Heart left ventricle (tissue), 13 donors: ENCODE results near the gene FAM217B.

Experiments used
- POLR2A ChIP-seq, 2 donors: fragments of 450-650 bp; IDR thresholded peaks; one replicate each; pipeline ENCODE4 v1.6.1; 2017; ENCODE audit warnings: antibody characterized with exemption in 2 of 2, mild to moderate bottlenecking in 2 of 2, moderate library complexity in 2 of 2
- TF ChIP-seq, protein P1 (sequence below), 12 donors: fragments of 200-600 bp; sonication (generic) in 4 of 12; IDR thresholded peaks; one replicate each; pipeline versions ENCODE4 v1.5.0 to v1.8.0; 2018 to 2022; ENCODE audit warnings: antibody characterized with exemption in 12 of 12, mild to moderate bottlenecking in 5 of 12
- donor health status: ischemic (EF 13 %, LVEDD 7.1; RV severe dilation, severe dysfunction).
- donor health status: DM: no; HTN: yes; CAD: no.
- donor health status: DM: no; HTN: no; CAD: no.
- donor health status: ischemic (EF 25% LVEDD 6.9; RV normal size, moderate dysfunction).
- donor health status: ischemic (EF 25% LVEDD 5.7; RV mildly dilated, moderate dysfunction).
- donor health status: ischemic (EF 35%, LVEDD 5.7; RV mildly dilated, moderate dysfunction).
- donor health status: nonischemic (EF 11% LVEDD 7.7; RV severe dilation, severe dysfunction).
- donor health status: DM: yes; HTN: yes; CAD: no.
- donor health status: PGD.
- donor health status: ischemic (EF 29% LVEDD 5.4; RV normal size, mild dysfunction).
- donor health status: nonischemic (EF 23%, LVEDD 6.1; RV moderate dilation, normal function).

DNA sequence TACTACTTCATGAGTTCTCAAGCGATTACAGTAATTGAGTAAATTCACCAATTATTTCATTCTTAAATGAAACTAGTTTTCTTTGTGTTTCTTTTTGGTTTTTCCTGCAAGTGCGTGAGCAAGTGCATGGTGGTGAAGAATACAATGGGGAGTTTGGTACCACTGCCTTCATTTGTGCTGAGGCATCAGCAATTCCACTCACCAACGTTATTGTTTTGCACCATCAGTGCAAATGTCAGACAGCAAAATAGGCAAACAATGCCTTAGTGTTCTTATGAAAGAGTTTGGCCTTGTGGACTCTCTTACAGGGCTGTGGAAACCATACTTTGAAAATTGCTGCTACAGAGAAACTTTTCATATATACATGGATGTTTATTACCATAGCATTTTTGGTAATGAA, 26.2 kb downstream of the FAM217B start:
- TF ChIP-seq, protein P1, sequence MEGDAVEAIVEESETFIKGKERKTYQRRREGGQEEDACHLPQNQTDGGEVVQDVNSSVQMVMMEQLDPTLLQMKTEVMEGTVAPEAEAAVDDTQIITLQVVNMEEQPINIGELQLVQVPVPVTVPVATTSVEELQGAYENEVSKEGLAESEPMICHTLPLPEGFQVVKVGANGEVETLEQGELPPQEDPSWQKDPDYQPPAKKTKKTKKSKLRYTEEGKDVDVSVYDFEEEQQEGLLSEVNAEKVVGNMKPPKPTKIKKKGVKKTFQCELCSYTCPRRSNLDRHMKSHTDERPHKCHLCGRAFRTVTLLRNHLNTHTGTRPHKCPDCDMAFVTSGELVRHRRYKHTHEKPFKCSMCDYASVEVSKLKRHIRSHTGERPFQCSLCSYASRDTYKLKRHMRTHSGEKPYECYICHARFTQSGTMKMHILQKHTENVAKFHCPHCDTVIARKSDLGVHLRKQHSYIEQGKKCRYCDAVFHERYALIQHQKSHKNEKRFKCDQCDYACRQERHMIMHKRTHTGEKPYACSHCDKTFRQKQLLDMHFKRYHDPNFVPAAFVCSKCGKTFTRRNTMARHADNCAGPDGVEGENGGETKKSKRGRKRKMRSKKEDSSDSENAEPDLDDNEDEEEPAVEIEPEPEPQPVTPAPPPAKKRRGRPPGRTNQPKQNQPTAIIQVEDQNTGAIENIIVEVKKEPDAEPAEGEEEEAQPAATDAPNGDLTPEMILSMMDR (IDR thresholded peaks at IDR 0.05), result no peak
- no peak for TF ChIP-seq POLR2A (IDR thresholded peaks at IDR 0.05)
